CD4-positive, alpha-beta memory T cell (primary cell): ENCODE results near the gene LYL1. TPM values are rescaled to one million over a fixed set of nuclear protein-coding genes. Genes with fewer than 3 reads are reported as not detected.

ENCODE experiments used
- CTCF ChIA-PET: fragments of 350-600 bp; sonication (Branson Sonifier 250); formaldehyde crosslinking; loops from one replicate; lab custom pipeline; 2021; ENCODE audit warnings: inconsistent platforms; ENCODE audit not compliant: partially characterized antibody; lab: Charles Lee
- POLR2A ChIA-PET: fragments of 350-600 bp; sonication (Branson Sonifier 250); formaldehyde crosslinking; loops from one replicate; lab custom pipeline; 2021; ENCODE audit not compliant: partially characterized antibody; lab: Charles Lee
- DNase-seq, 5 donors: peaks; one replicate each; pipeline versions ENCODE4 v3.0.0 to v3.0.0-alpha.2; 2020 to 2022; ENCODE audit warnings: mixed read lengths in 1 of 5
- H3K27ac ChIP-seq: one replicate; pipeline ENCODE4 v1.7.0; 2013; ENCODE audit warnings: low read depth, low read length
- H3K27me3 ChIP-seq: 2 replicates; pipeline ENCODE4 v1.7.0; 2013; ENCODE audit warnings: mild to moderate bottlenecking, low read length, moderate library complexity; ENCODE audit not compliant: insufficient read depth
- H3K36me3 ChIP-seq: 2 replicates; pipeline ENCODE4 v1.7.0; 2013; ENCODE audit warnings: mild to moderate bottlenecking, low read length, moderate library complexity; ENCODE audit not compliant: insufficient read depth
- H3K4me1 ChIP-seq: 2 replicates; pipeline ENCODE4 v1.7.0; 2013; ENCODE audit warnings: mild to moderate bottlenecking, low read length, moderate library complexity; ENCODE audit not compliant: insufficient read depth
- H3K4me3 ChIP-seq, 2 donors: one replicate each; pipeline ENCODE4 v1.7.0; 2013; ENCODE audit warnings: low read length in 2 of 2, mild to moderate bottlenecking in 1 of 2
- H3K9me3 ChIP-seq, 2 donors: one replicate each; pipeline ENCODE4 v1.7.0; 2013; ENCODE audit warnings: low read length in 2 of 2, control low read depth in 1 of 2; ENCODE audit not compliant: control insufficient read depth in 1 of 2
- H3K27ac Mint-ChIP-seq, 7 donors: one replicate each; pipeline ENCODE4 v1.8.0; 2020 to 2021; ENCODE audit warnings: mixed read lengths in 7 of 7, mild to moderate bottlenecking in 6 of 7, inconsistent platforms in 3 of 7, moderate library complexity in 3 of 7
- H3K27me3 Mint-ChIP-seq, 2 donors: one replicate each; pipeline ENCODE4 v1.8.0; 2020 to 2021; ENCODE audit warnings: mixed read lengths in 2 of 2
- H3K36me3 Mint-ChIP-seq, 2 donors: one replicate each; pipeline ENCODE4 v1.8.0; 2020 to 2021; ENCODE audit warnings: mixed read lengths in 2 of 2, inconsistent platforms in 1 of 2, mild to moderate bottlenecking in 1 of 2
- H3K4me1 Mint-ChIP-seq, 4 donors: one replicate each; pipeline ENCODE4 v1.8.0; 2020 to 2021; ENCODE audit warnings: mixed read lengths in 4 of 4, mild to moderate bottlenecking in 1 of 4
- H3K4me3 Mint-ChIP-seq, 8 donors: one replicate each; pipeline ENCODE4 v1.8.0; 2020 to 2021; ENCODE audit warnings: mixed read lengths in 8 of 8, mild to moderate bottlenecking in 7 of 8, moderate library complexity in 6 of 8, inconsistent platforms in 3 of 8
- H3K9me3 Mint-ChIP-seq, 8 donors: one replicate each; pipeline ENCODE4 v1.8.0; 2020 to 2021; ENCODE audit warnings: mixed read lengths in 8 of 8, mild to moderate bottlenecking in 5 of 8, inconsistent platforms in 3 of 8, moderate library complexity in 1 of 8
- intact Hi-C: fragments of 100-400 bp; cut with micrococcal nuclease; formaldehyde crosslinking; loops from one replicate; pipeline ENCODE4 v1.15.1; 2023
- polyA plus RNA-seq, 2 donors: library from polyadenylated mRNA; unstranded; fragments of 300-500 nt; fragmentation: Illumina TruSeq; gene quantifications; one replicate each; pipeline ENCODE4 v1.2.3, GENCODE V29; 2021
- total RNA-seq, 2 experiments: library from RNA; stranded (reverse); gene quantifications; one replicate each; pipeline ENCODE4 v1.2.3, GENCODE V29; 2021

The LYL1 gene
- total RNA-seq (10 to 100 TPM; 16.1 to 16.9 TPM), polyA plus RNA-seq (1 to 10 TPM; 2.3 to 9.4 TPM)

DNA sequence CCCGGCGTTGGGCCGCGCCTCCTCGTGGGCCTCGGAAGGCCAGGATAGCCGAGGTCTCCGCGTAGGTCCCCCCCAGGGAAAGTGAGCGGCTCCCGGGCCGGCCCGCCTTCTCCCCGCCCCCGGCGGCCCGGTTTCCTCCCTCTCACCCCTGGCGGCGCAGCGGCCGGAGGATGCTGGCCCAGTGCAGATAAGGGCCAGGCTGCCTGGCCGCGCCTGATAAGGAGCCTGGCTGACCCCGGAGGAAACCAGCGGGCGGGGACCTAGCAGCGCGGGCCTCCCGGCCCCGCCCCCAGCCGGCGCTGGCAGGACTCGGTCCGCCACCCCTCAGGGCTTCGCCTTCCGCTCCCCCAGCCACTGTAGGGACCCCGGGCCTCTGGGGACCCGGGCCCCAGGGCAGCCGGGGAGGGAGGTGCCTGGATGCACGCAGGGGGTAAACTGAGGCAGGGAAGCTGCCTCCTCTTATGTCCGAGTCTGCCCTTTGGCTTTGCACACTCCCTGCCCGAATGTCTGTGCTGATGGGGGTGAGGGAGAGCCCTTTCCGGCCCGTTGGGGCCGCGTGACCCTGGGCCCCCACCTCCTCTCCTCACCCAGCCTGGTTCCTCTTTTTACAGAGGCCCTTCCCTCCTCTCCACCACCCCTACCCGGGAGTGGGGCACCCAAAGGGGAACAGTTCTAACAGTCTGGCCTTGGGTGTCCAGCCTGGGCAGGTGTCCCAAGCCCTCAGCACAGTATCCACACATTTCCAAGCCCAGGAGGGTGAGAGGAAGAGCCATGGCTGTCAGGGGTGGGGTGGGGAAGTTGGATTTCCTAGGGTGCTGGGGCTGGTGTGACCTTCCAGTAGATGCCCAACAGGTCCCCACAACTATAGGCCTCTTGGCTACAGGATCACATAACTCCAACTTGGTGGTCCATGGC is at the start of gene LYL1:
Gene LYL1 (minus strand): TSS at position 193 of the 915 bp plus-strand sequence. CDS start 1,687 bp downstream, outside the sequence.
- peak in 1 of 5 donors; percentile 26 for DNase-seq
- ChIA-PET POLR2A (interaction anchor here (1.2 to 5.1 kb wide), 6 partner anchors 9 to 68 kb away, joined by 3 to 69 read pairs (median 24); partner anchors contain the start of genes NACC1 and TRMT1), CTCF (interaction anchor here (1.1 to 4.4 kb wide), 5 partner anchors 8 to 140 kb away, joined by 3 to 40 read pairs (median 4); partner anchors contain the start of genes NACC1 and TRMT1)
- H3K36me3 Mint-ChIP-seq, result peaks cover 3 to 6% of the 10 kb centered on the region in 2 donors
- Histone ChIP-seq H3K4me3 (peak within 1 kb of the TSS; percentile 65 to 73), H3K4me1 (peaks cover 70% of the 10 kb centered on the region), H3K27me3 (no peaks in the 10 kb centered on the region), H3K36me3 (no peaks in the 10 kb centered on the region), H3K27ac (peak within 1 kb of the TSS; percentile 62), H3K9me3 (no peaks in the 10 kb centered on the region)
- H3K4me3 Mint-ChIP-seq, result peak within 1 kb of the TSS; percentile 81 to 97 (median 86)
- peak within 1 kb of the TSS; percentile 31 to 87 (median 83) for H3K27ac Mint-ChIP-seq
- intact Hi-C loops, result no loop called here
- peaks cover 0 to 2% (median 0%) of the 10 kb centered on the region in 8 donors for H3K9me3 Mint-ChIP-seq
- H3K4me1 Mint-ChIP-seq, result peaks cover 24 to 63% (median 38%) of the 10 kb centered on the region in 4 donors
- peaks cover 0 to 5% of the 10 kb centered on the region in 2 donors for H3K27me3 Mint-ChIP-seq

DNA sequence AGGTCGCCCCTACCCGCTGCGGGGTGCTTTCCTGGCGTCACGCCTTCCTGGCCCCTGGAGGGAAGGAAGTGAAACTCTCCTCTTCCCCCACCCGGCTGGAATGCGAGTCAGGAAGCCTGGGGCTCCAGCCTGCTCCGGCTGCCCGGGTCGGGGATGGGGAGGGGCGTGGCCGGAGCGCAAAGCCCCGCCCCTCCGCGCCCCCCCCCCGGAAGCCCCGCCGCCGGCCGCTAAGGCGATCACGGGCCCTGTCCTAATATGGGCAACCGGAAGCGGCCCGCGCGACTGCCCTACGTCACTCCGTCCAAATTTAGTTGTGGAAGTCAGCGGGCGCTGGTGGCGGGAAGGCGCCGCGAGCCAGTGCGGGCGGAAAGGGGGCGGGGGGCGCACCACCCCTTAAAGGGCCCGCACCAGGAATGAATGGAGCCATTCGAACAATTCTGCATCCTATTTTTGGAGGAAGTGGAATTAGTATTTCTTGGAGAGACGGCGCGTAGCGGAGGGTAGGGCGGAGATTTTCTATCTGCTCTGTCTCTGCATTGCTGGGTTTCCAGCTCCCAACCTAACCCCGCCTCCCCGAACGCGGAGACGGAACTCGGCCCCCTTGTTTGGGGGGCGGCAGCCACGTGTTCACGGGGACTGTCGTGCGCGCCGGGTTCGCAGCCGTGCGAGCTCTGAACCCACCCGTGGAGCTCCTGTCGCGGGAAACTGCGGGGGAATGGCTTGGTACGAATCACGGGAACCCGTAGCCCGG is 49.1 kb upstream of the LYL1 start:
- intact Hi-C loops, result loop anchor here (1.0 to 5.0 kb wide), 6 partner anchors 15 to 931 kb away; partner anchors contain the start of genes JUNB and RFX1
- Histone ChIP-seq H3K27me3 (no peaks in the 10 kb centered on the region), H3K36me3 (peaks cover 5% of the 10 kb centered on the region), H3K9me3 (no peaks in the 10 kb centered on the region), H3K4me3 (peak overlapping the region; percentile 98 to 100), H3K4me1 (peaks cover 29% of the 10 kb centered on the region), H3K27ac (peak overlapping the region; percentile 98)
- Mint-ChIP-seq H3K4me3 (peak overlapping the region; percentile 95 to 99 (median 99)), H3K27ac (peak overlapping the region; percentile 98 to 100 (median 99)), H3K4me1 (peaks cover 18 to 66% (median 29%) of the 10 kb centered on the region in 4 donors), H3K36me3 (peaks cover 20 to 46% of the 10 kb centered on the region in 2 donors), H3K9me3 (peaks cover 0 to 24% (median 3%) of the 10 kb centered on the region in 8 donors), H3K27me3 (peaks cover 0 to 3% of the 10 kb centered on the region in 2 donors)
- ChIA-PET POLR2A (interaction anchor here (0.7 to 5.5 kb wide), 33 partner anchors 10 to 1268 kb away, joined by 3 to 415 read pairs (median 7); partner anchors contain the start of genes C19orf53, GCDH, JUNB and LYL1), CTCF (interaction anchor here (0.8 to 2.2 kb wide), 12 partner anchors 12 to 186 kb away, joined by 3 to 21 read pairs (median 4); no protein-coding TSS in a partner anchor)
- peak; percentile 95 to 97 (median 96) for DNase-seq

DNA sequence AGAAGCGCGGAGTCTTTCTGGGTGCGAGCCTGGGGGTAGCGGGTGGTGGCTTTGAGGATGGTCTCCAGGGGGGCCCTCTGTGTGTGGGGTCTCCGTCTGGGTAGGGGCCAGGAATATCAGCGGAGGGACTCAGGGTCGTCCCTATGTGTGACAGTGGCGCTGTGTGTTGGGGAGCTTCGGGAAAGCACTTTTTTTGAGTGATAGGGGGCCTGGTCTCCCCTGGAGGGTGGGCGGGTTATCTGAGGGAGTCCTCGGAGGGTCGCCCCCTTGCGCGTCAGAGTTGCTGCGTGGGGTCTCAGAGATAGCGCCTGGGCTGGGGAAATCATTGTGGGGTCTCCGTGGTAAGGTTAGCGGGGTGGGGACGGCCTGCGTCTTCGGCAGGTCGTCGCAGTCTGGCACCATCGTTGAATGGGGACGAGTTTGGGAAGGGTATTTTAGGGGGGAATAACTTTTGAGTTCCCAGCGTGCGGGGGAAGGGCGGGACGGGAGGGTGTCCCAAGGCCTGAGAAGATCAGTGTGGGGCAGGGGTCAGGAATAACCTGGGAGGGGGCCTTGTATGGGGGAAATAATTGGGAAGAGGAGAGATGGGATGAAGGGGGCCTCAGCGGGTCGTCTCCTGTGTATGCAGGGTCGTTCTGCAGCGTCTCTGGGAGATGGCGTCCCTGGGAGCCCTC is 48.4 kb upstream of the LYL1 start:
- ChIA-PET POLR2A (interaction anchor here (0.8 to 4.8 kb wide), 13 partner anchors 15 to 111 kb away, joined by 3 to 415 read pairs (median 5); partner anchors contain the start of genes NACC1 and TRMT1), CTCF (interaction anchor here (1.2 to 2.1 kb wide), 7 partner anchors 11 to 128 kb away, joined by 4 to 12 read pairs (median 5); no protein-coding TSS in a partner anchor)
- H3K9me3 Mint-ChIP-seq, result peaks cover 0 to 24% (median 3%) of the 10 kb centered on the region in 8 donors
- Histone ChIP-seq H3K27me3 (no peaks in the 10 kb centered on the region), H3K4me1 (peaks cover 22% of the 10 kb centered on the region), H3K4me3 (peak overlapping the region; percentile 81 to 98), H3K9me3 (no peaks in the 10 kb centered on the region), H3K36me3 (peaks cover 5% of the 10 kb centered on the region), H3K27ac (peak overlapping the region; percentile 98)
- DNase-seq, result peak in 1 of 5 donors; percentile 50
- peaks cover 0 to 3% of the 10 kb centered on the region in 2 donors for H3K27me3 Mint-ChIP-seq
- peaks cover 20 to 46% of the 10 kb centered on the region in 2 donors for H3K36me3 Mint-ChIP-seq
- peaks cover 11 to 59% (median 24%) of the 10 kb centered on the region in 4 donors for H3K4me1 Mint-ChIP-seq
- intact Hi-C loops, result loop anchor here (1.0 to 5.0 kb wide), 9 partner anchors 35 to 931 kb away; partner anchors contain the start of genes JUNB and TRMT1
- peak overlapping the region; percentile 95 to 99 (median 99) for H3K4me3 Mint-ChIP-seq
- peak overlapping the region; percentile 95 to 99 (median 98) for H3K27ac Mint-ChIP-seq

DNA sequence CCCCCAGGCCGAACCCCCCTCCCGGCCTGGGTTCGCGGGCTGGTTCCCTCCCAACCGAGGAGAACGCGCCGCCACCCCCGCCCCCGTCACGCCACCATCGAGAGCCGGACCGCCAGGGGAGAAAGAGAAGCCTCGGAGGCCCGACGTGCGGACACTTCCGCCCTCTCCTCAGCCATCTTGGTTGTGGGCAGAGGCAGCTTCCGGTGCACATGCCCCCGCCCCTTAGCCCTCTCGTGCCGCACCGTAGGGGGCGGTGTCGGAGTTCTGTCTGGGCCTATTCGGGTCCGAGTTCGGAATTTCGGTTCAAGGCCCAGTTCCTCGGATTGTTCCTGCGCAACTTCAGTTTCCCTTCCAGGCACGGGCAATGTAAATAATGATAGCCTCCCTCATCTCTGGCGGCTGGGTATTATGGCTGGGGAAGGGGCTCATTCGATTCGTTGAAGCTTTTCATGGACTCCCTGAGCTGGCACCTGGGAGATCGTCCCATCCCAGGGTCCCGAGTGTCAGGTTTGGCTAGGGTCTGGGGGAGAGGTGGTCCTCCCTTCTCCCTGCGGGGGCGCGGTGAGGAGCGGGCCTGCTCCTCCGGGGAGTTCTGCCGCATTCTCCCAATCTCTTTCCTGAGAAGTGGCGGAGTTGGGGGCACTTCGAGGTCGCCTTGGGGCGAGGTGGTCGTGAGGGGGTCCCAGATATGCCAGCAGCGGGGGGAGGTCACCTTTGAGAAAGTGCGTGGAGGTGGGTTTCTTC is 47.7 kb upstream of the LYL1 start, which contains the start of the genes IER2 and STX10:
Gene IER2 (plus strand): TSS at position 225 of the 744 bp plus-strand sequence. CDS start 2,776 bp downstream, outside the sequence.
Gene STX10 (minus strand): TSS at position 189 of the 744 bp plus-strand sequence. CDS start 202 bp downstream, outside the sequence.
- DNase-seq, result peak; percentile 90 to 96 (median 91)
- peak within 1 kb of the TSS; percentile 81 to 98 for H3K4me3 ChIP-seq
- Mint-ChIP-seq H3K36me3 (peaks cover 20 to 44% of the 10 kb centered on the region in 2 donors), H3K4me1 (peaks cover 10 to 54% (median 22%) of the 10 kb centered on the region in 4 donors), H3K4me3 (peak within 1 kb of the TSS; percentile 95 to 99 (median 99)), H3K27ac (peak within 1 kb of the TSS; percentile 95 to 99 (median 98)), H3K27me3 (peaks cover 0 to 3% of the 10 kb centered on the region in 2 donors), H3K9me3 (peaks cover 0 to 24% (median 3%) of the 10 kb centered on the region in 8 donors)
- H3K27me3 ChIP-seq, result no peaks in the 10 kb centered on the region
- CTCF ChIA-PET, result interaction anchor here (0.6 to 2.1 kb wide), 13 partner anchors 11 to 173 kb away, joined by 3 to 12 read pairs (median 4); no protein-coding TSS in a partner anchor
- peak within 1 kb of the TSS; percentile 98 for H3K27ac ChIP-seq
- peaks cover 5% of the 10 kb centered on the region for H3K36me3 ChIP-seq
- H3K9me3 ChIP-seq, result no peaks in the 10 kb centered on the region
- peaks cover 17% of the 10 kb centered on the region for H3K4me1 ChIP-seq
- POLR2A ChIA-PET, result interaction anchor here (0.6 to 4.8 kb wide), 17 partner anchors 16 to 260 kb away, joined by 3 to 415 read pairs (median 4); partner anchors contain the start of genes GCDH, NACC1 and TRMT1
- intact Hi-C loops, result loop anchor here (1.0 to 5.0 kb wide), 8 partner anchors 34 to 932 kb away; partner anchors contain the start of genes JUNB and TRMT1

DNA sequence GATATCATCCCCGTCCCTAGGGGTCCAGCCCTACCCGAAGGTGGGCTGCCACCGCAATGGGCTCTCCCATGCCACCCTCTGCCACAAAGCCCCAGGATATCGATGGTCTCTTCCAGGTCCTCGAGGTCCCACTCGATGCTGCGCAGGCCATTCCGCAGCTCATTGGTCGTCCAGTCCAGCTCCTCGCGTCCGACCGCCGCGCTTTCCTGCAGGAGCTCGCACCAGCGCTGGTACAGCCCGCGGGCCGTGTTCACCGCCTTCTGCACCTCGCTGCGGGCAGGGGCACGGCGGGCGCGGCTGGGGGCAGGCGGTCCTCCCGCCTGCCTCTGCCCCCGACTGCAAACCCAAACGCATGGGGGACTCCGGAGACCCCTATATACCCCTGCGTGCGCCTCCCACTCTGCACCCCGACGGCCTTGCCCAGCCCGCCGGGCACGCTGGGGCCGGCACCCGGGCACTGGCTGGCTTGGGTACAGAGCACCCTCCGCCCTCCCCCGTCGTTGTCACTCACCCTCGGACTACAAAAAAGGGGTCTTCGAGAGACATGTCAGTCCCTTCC is 47.0 kb upstream of the LYL1 start:
- Histone ChIP-seq H3K27ac (peak overlapping the region; percentile 98), H3K36me3 (peaks cover 7% of the 10 kb centered on the region), H3K27me3 (no peaks in the 10 kb centered on the region), H3K4me1 (peaks cover 17% of the 10 kb centered on the region), H3K4me3 (peak overlapping the region; percentile 81 to 98), H3K9me3 (no peaks in the 10 kb centered on the region)
- peaks cover 0 to 3% of the 10 kb centered on the region in 2 donors for H3K27me3 Mint-ChIP-seq
- H3K9me3 Mint-ChIP-seq, result peaks cover 0 to 17% (median 3%) of the 10 kb centered on the region in 8 donors
- no peak for DNase-seq
- H3K36me3 Mint-ChIP-seq, result peaks cover 17 to 38% of the 10 kb centered on the region in 2 donors
- peak overlapping the region; percentile 95 to 99 (median 99) for H3K4me3 Mint-ChIP-seq
- ChIA-PET CTCF (interaction anchor here (0.6 to 2.1 kb wide), 14 partner anchors 12 to 172 kb away, joined by 3 to 12 read pairs (median 4); no protein-coding TSS in a partner anchor), POLR2A (interaction anchor here (0.6 to 4.8 kb wide), 14 partner anchors 16 to 259 kb away, joined by 3 to 415 read pairs (median 5); partner anchors contain the start of genes GCDH, NACC1 and TRMT1)
- intact Hi-C loops, result loop anchor here (1.0 to 5.0 kb wide), 8 partner anchors 33 to 933 kb away; partner anchors contain the start of genes JUNB and TRMT1
- H3K4me1 Mint-ChIP-seq, result peaks cover 10 to 47% (median 22%) of the 10 kb centered on the region in 4 donors
- peak overlapping the region; percentile 95 to 99 (median 98) for H3K27ac Mint-ChIP-seq
